Epithelial cell of umbilical artery (primary cell): ENCODE results near the gene IRF9. TPM values are rescaled to one million over a fixed set of nuclear protein-coding genes. Genes with fewer than 3 reads are reported as not detected.

Experiments
- total RNA-seq: library from RNA; depleted of rRNA; stranded (reverse); fragments of >200 nt; gene quantifications from 2 replicates; pipeline ENCODE4 v1.2.3, GENCODE V29; 2014

IRF9 gene
- 36.4 and 131 TPM in 2 replicates for total RNA-seq

GRCh38 chr14:24160850-24161804, at the start of gene IRF9:
Gene IRF9, plus strand, starts transcription at chr14:24161265. Its CDS starts 880 bp downstream, at chr14:24162145.

GRCh38 chr14:24114532-24115421, 46.3 kb upstream of the IRF9 start, which contains the start of the genes DCAF11 and NRL:
Gene DCAF11, plus strand, starts transcription at chr14:24114777. Its CDS starts 818 bp downstream, at chr14:24115595.
Gene NRL, minus strand, starts transcription at chr14:24114949. Its CDS starts 32,101 bp downstream, at chr14:24082848.

GRCh38 chr14:24130380-24130716, 30.7 kb upstream of the IRF9 start, which contains the start of gene FITM1:
Gene FITM1, plus strand, starts transcription at chr14:24130659. Its CDS starts 905 bp downstream, at chr14:24131564.

GRCh38 chr14:24135834-24136683, 25.0 kb upstream of the IRF9 start, which contains the start of gene PSME1:
Gene PSME1, plus strand, starts transcription at chr14:24136194. Its CDS starts 69 bp downstream, at chr14:24136263.

GRCh38 chr14:24141097-24141880, 19.8 kb upstream of the IRF9 start, which contains the start of gene EMC9:
Gene EMC9, minus strand, starts transcription at chr14:24141591. Its CDS starts 287 bp downstream, at chr14:24141304.

GRCh38 chr14:24146453-24146977, 14.6 kb upstream of the IRF9 start, which contains the start of gene PSME2:
Gene PSME2, minus strand, starts transcription at chr14:24146610. Its CDS starts 29 bp downstream, at chr14:24146581.

GRCh38 chr14:24146978-24147760, 13.9 kb upstream of the IRF9 start, which contains the start of gene RNF31:
Gene RNF31, plus strand, starts transcription at chr14:24147498. Its CDS starts 201 bp downstream, at chr14:24147699.

GRCh38 chr14:24171422-24172260, 10.6 kb downstream of the IRF9 start, which contains the start of gene REC8:
Gene REC8, plus strand, starts transcription at chr14:24172080. Its CDS starts 473 bp downstream, at chr14:24172553.

GRCh38 chr14:24188251-24189058, 27.4 kb downstream of the IRF9 start, which contains the start of gene IPO4:
Gene IPO4, minus strand, starts transcription at chr14:24188816. Its CDS starts 29 bp downstream, at chr14:24188787.

GRCh38 chr14:24195186-24196070, 34.4 kb downstream of the IRF9 start, which contains the start of gene TM9SF1:
Gene TM9SF1, minus strand, starts transcription at chr14:24195441. Its CDS starts 422 bp downstream, at chr14:24195019.

GRCh38 chr14:24212924-24213865, 52.1 kb downstream of the IRF9 start, which contains the start of gene CHMP4A:
Gene CHMP4A, minus strand, starts transcription at chr14:24213488. Its CDS starts 49 bp downstream, at chr14:24213439.

GRCh38 chr14:24215495-24216344, 54.7 kb downstream of the IRF9 start, which contains the start of gene MDP1:
Gene MDP1, minus strand, starts transcription at chr14:24216066. Its CDS starts 111 bp downstream, at chr14:24215955.

